DMS79 treated with DMSO at 0.1 percent for 48 hours (cell line): ENCODE results near the gene ARHGEF33.

Source experiments
- DNase-seq: peaks from one replicate; lab custom pipeline; 2025; lab: John Stamatoyannopoulos, UW

The ARHGEF33 gene

GRCh38 chr2:39017334-39017733 is 127.7 kb downstream of the ARHGEF33 start:
- no peak for DNase-seq

DNA sequence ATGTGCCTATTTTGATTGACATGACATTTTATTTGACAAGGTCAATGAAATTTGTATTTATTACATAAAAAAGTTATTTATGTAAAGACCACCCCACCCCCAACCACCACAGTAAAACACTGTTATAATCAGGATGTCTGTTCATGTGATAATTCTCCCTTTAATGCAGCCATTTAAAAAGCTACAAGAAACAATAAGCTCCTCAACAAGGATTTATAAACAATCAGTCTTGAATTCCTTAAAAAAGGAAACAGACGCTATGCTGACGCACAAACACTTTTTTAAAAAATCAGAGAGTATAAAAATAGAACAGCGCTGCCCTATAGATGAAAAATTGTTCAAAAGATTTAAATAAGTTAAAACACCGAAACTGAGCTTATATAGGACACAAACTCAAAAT is 129.0 kb downstream of the ARHGEF33 start:
- DNase-seq = no peak

DNA sequence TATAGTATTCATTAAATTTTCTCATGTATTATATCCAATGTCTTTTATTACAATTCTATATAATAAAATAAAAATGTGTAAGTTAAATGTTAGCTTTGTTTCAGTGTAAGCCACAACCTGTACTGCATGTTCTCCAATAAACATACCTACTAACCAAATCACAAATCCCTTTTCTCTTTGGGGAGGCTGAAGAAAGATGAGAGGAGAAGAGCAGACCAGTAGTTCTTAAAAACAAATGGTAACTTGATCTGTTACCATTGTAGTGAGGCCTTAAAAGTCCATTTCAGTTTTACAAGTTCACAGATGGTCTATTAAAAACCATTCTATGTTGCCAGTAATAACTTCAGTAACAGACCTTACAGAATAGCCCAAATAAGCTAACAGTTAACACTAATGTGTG is 130.7 kb downstream of the ARHGEF33 start:
- DNase-seq = no peak

DNA sequence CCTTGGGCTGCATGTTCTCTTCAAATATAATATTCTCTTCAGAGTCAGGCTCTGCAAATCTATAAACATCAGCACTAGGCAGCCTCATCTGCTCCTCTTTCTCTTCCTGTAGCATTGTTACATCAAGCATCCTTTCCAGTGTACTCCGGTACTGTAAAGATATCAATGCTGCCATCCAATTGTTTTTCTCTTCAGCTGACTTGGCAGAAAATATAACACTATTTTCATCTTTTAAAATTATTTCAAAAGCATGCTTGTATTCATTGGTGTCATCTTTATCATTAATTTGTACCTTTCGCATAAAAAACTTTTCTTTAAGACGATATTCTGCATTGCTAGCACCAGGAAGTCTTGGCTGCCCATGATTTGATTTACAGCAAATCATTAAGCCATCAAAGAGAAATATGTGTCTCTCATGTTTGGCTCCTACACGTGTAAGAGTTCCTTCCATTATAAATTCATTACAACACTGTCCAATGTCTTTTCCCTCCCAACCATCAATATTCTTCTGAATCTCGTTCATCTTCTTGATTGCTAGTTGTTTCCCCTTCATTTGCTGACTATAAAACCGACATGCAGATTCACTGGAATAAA is 133.1 kb downstream of the ARHGEF33 start:
- DNase-seq = no peak

DNA sequence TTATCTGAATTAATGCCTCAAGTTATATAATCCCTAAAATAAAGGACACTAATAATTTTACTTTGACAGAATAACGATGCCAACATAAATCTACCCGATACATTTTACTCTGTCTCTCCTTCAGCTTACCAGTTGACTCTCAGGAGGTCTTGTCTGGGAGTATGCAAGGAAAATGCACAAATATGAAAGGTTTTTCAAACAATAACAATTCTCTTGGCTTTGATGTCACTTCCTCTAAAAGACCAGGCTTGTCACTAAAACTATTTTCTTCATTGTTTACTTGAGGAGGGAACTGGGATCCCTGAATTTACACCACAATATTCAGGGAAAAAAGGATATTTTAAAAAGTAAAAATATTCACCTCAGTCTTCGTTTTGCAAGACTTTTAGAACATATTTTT is 134.0 kb downstream of the ARHGEF33 start:
- no peak for DNase-seq

DNA sequence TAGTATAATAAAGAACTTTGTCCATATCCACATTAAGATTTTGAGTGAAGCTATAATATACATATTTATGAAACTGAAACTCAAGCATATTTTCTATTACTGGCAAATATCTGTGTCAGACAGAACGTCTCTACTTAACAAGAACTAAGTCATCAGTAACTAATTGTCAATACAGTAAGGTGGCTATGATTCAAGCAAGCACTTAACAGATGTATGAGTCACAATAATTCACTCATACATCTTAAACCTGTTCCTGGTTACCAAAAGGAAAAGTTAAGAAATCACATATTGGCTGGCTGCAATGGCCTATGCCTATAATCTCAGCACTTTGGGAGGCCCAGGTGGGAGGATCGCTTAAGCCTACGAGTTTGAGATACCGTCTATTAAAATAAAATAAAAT is 135.2 kb downstream of the ARHGEF33 start:
- no peak for DNase-seq
